Upper lobe of left lung (tissue), 4 donors: ENCODE measurements around the gene SSC5D.

Experiments
- CTCF ChIP-seq, 6 experiments: fragments of 450-650 bp in 4 of 6; fragments of 200-600 bp in 2 of 6; sonication (generic) in 2 of 6; IDR thresholded peaks; one replicate each; pipeline ENCODE4 v1.5.1; 2016 to 2019; ENCODE audit warnings: antibody characterized with exemption in 6 of 6
- POLR2A ChIP-seq, 4 donors: fragments of 450-650 bp; IDR thresholded peaks; one replicate each; pipeline ENCODE4 v1.5.1; 2016 to 2017; ENCODE audit warnings: antibody characterized with exemption in 4 of 4, mild to moderate bottlenecking in 2 of 4

- TF ChIP-seq CTCF (IDR thresholded peaks at IDR 0.05) (no peak), POLR2A (IDR thresholded peaks at IDR 0.05) (no peak)
Observed at GRCh38 chr19:55553217-55554182, 65.3 kb downstream of the SSC5D start.
